ENCODE results near the gene KMT2D. TPM values are rescaled to one million over a fixed set of nuclear protein-coding genes. Genes with fewer than 3 reads are reported as not detected.

Gene KMT2D
- total and polyA plus RNA-seq, 5 donors from 2014 or later = 5.2 to 149 (median 6.7) TPM

GRCh38 chr12:49055978-49056754 is 4.4 kb downstream of the KMT2D start:
- H3K27ac Mint-ChIP-seq = peak overlapping the region; percentile 87 to 94 (median 90)
- H3K36me3 Mint-ChIP-seq = peaks cover 28% of the 10 kb centered on the region
- peaks cover 13% of the 10 kb centered on the region for H3K27me3 Mint-ChIP-seq
- peaks cover 15 to 74% (median 48%) of the 10 kb centered on the region in 4 donors for H3K4me1 Mint-ChIP-seq
- H3K4me3 ChIP-seq (ENCODE audit: low read depth, low read length) = peak overlapping the region; percentile 82
- H3K27ac ChIP-seq (ENCODE audit: insufficient read depth, low read length, poor library complexity, severe bottlenecking) = peak overlapping the region; percentile 54
- H3K27me3 ChIP-seq (ENCODE audit: control insufficient read depth, insufficient read depth, low read length) = no peaks in the 10 kb centered on the region
- H3K9me3 Mint-ChIP-seq = peaks cover 0 to 2% (median 0%) of the 10 kb centered on the region in 7 donors
- peak; percentile 75 to 79 for ATAC-seq (ENCODE audit: low read depth in 2 of 2)
- peak overlapping the region; percentile 55 to 96 (median 86) for H3K4me3 Mint-ChIP-seq
- peaks cover 38% of the 10 kb centered on the region for H3K36me3 ChIP-seq (ENCODE audit: control insufficient read depth, insufficient read depth, low read length)
- peak; percentile 42 to 83 (median 56) for DNase-seq
- no peaks in the 10 kb centered on the region for H3K9me3 ChIP-seq (ENCODE audit: control insufficient read depth in 2 of 2, low read length in 2 of 2)
- peaks cover 52% of the 10 kb centered on the region for H3K4me1 ChIP-seq (ENCODE audit: control insufficient read depth, insufficient read depth, low read length, poor library complexity, severe bottlenecking)

DNA sequence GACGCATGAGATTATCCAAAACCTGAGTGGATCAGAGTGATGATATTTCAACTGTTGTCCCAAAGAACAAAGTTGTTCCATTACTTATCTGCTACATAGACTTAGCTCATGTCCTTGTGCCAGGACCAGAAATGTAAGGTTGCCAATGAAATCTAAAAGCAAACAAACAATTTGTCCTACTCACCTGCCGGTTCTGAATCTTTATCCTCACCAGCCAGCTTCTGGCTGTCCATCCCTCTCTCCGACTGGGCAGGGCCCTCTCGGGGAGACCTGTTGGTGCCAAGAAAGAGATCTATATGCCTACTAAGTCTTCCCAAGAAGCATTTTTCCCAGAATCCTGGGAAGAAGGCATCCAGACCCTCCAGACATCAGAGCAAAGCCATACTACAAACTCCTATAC is 5.5 kb downstream of the KMT2D start:
- Histone ChIP-seq H3K27me3 (ENCODE audit: control insufficient read depth, insufficient read depth, low read length) (no peaks in the 10 kb centered on the region), H3K4me3 (ENCODE audit: low read depth, low read length) (peak overlapping the region; percentile 82), H3K36me3 (ENCODE audit: control insufficient read depth, insufficient read depth, low read length) (peaks cover 49% of the 10 kb centered on the region), H3K9me3 (ENCODE audit: control insufficient read depth in 2 of 2, low read length in 2 of 2) (no peaks in the 10 kb centered on the region), H3K27ac (ENCODE audit: insufficient read depth, low read length, poor library complexity, severe bottlenecking) (no peak overlapping the region), H3K4me1 (ENCODE audit: control insufficient read depth, insufficient read depth, low read length, poor library complexity, severe bottlenecking) (peaks cover 47% of the 10 kb centered on the region)
- DNase-seq (no peak), ATAC-seq (ENCODE audit: low read depth in 2 of 2) (no peak)
- H3K9me3 Mint-ChIP-seq = no peaks in the 10 kb centered on the region
- peak overlapping the region in 2 of 4 donors; percentile 17 to 38 for H3K4me3 Mint-ChIP-seq
- peaks cover 15 to 76% (median 48%) of the 10 kb centered on the region in 4 donors for H3K4me1 Mint-ChIP-seq
- H3K27me3 Mint-ChIP-seq = peaks cover 5% of the 10 kb centered on the region
- H3K36me3 Mint-ChIP-seq = peaks cover 35% of the 10 kb centered on the region
- peak overlapping the region in 1 of 3 donors; percentile 75 for H3K27ac Mint-ChIP-seq

- Mint-ChIP-seq H3K4me1 (peaks cover 15 to 76% (median 48%) of the 10 kb centered on the region in 4 donors), H3K36me3 (peaks cover 35% of the 10 kb centered on the region), H3K27me3 (peaks cover 4% of the 10 kb centered on the region), H3K4me3 (no peak overlapping the region), H3K27ac (peak overlapping the region in 1 of 3 donors; percentile 75), H3K9me3 (no peaks in the 10 kb centered on the region)
- peaks cover 47% of the 10 kb centered on the region for H3K4me1 ChIP-seq (ENCODE audit: control insufficient read depth, insufficient read depth, low read length, poor library complexity, severe bottlenecking)
- peaks cover 55% of the 10 kb centered on the region for H3K36me3 ChIP-seq (ENCODE audit: control insufficient read depth, insufficient read depth, low read length)
- no peaks in the 10 kb centered on the region for H3K9me3 ChIP-seq (ENCODE audit: control insufficient read depth in 2 of 2, low read length in 2 of 2)
- H3K27ac ChIP-seq (ENCODE audit: insufficient read depth, low read length, poor library complexity, severe bottlenecking) = no peak overlapping the region
- no peak overlapping the region for H3K4me3 ChIP-seq (ENCODE audit: low read depth, low read length)
- DNase-seq (no peak), ATAC-seq (ENCODE audit: low read depth in 2 of 2) (no peak)
- H3K27me3 ChIP-seq (ENCODE audit: control insufficient read depth, insufficient read depth, low read length) = no peaks in the 10 kb centered on the region
Measured at GRCh38 chr12:49054524-49054923, 6.1 kb downstream of the KMT2D start.

DNA sequence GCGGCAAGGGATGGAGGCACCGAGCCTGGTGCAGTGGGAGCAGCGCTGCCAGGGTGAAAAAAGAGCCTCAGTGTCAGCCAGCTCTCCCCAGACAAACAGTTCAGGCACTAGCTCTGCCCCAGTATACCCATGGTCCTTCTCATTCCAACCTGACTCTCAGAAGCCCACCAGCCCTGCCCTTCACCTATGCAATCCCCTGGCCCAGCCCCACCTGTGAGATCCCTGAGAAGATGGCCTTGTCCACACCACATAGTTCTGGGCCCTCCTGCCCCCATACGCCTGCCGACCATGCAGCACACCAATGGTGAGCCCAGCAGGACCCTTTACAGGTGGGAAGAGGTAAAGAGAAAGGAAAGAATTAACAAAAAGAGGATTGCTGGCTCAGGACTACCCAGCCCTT is 6.5 kb downstream of the KMT2D start:
- peaks cover 44% of the 10 kb centered on the region for H3K4me1 ChIP-seq (ENCODE audit: control insufficient read depth, insufficient read depth, low read length, poor library complexity, severe bottlenecking)
- no peak overlapping the region for H3K27ac ChIP-seq (ENCODE audit: insufficient read depth, low read length, poor library complexity, severe bottlenecking)
- ATAC-seq (ENCODE audit: low read depth in 2 of 2) (no peak), DNase-seq (no peak)
- Mint-ChIP-seq H3K27me3 (peaks cover under 1% of the 10 kb centered on the region), H3K4me3 (no peak overlapping the region), H3K27ac (no peak overlapping the region), H3K36me3 (peaks cover 35% of the 10 kb centered on the region), H3K4me1 (peaks cover 15 to 72% (median 47%) of the 10 kb centered on the region in 4 donors), H3K9me3 (no peaks in the 10 kb centered on the region)
- H3K27me3 ChIP-seq (ENCODE audit: control insufficient read depth, insufficient read depth, low read length) = no peaks in the 10 kb centered on the region
- no peaks in the 10 kb centered on the region for H3K9me3 ChIP-seq (ENCODE audit: control insufficient read depth in 2 of 2, low read length in 2 of 2)
- no peak overlapping the region for H3K4me3 ChIP-seq (ENCODE audit: low read depth, low read length)
- peaks cover 59% of the 10 kb centered on the region for H3K36me3 ChIP-seq (ENCODE audit: control insufficient read depth, insufficient read depth, low read length)

GRCh38 chr12:49052451-49053208 is 8.0 kb downstream of the KMT2D start:
- Mint-ChIP-seq H3K27ac (no peak overlapping the region), H3K4me1 (peaks cover 10 to 59% (median 37%) of the 10 kb centered on the region in 4 donors), H3K36me3 (peaks cover 48% of the 10 kb centered on the region), H3K4me3 (peak overlapping the region in 1 of 4 donors; percentile 19), H3K27me3 (no peaks in the 10 kb centered on the region), H3K9me3 (no peaks in the 10 kb centered on the region)
- Histone ChIP-seq H3K4me3 (ENCODE audit: low read depth, low read length) (no peak overlapping the region), H3K36me3 (ENCODE audit: control insufficient read depth, insufficient read depth, low read length) (peaks cover 74% of the 10 kb centered on the region), H3K9me3 (ENCODE audit: control insufficient read depth in 2 of 2, low read length in 2 of 2) (no peaks in the 10 kb centered on the region), H3K27me3 (ENCODE audit: control insufficient read depth, insufficient read depth, low read length) (no peaks in the 10 kb centered on the region), H3K4me1 (ENCODE audit: control insufficient read depth, insufficient read depth, low read length, poor library complexity, severe bottlenecking) (peaks cover 30% of the 10 kb centered on the region), H3K27ac (ENCODE audit: insufficient read depth, low read length, poor library complexity, severe bottlenecking) (no peak overlapping the region)
- no peak for DNase-seq
- ATAC-seq (ENCODE audit: low read depth in 2 of 2) = no peak

GRCh38 chr12:49051777-49052438 is 8.7 kb downstream of the KMT2D start:
- no peak for DNase-seq
- Mint-ChIP-seq H3K27ac (no peak overlapping the region), H3K9me3 (no peaks in the 10 kb centered on the region), H3K4me3 (peak overlapping the region in 1 of 4 donors; percentile 19), H3K4me1 (peaks cover 10 to 52% (median 30%) of the 10 kb centered on the region in 4 donors), H3K27me3 (no peaks in the 10 kb centered on the region), H3K36me3 (peaks cover 50% of the 10 kb centered on the region)
- no peaks in the 10 kb centered on the region for H3K27me3 ChIP-seq (ENCODE audit: control insufficient read depth, insufficient read depth, low read length)
- H3K9me3 ChIP-seq (ENCODE audit: control insufficient read depth in 2 of 2, low read length in 2 of 2) = no peaks in the 10 kb centered on the region
- peaks cover 22% of the 10 kb centered on the region for H3K4me1 ChIP-seq (ENCODE audit: control insufficient read depth, insufficient read depth, low read length, poor library complexity, severe bottlenecking)
- no peak overlapping the region for H3K4me3 ChIP-seq (ENCODE audit: low read depth, low read length)
- H3K27ac ChIP-seq (ENCODE audit: insufficient read depth, low read length, poor library complexity, severe bottlenecking) = no peak overlapping the region
- peaks cover 78% of the 10 kb centered on the region for H3K36me3 ChIP-seq (ENCODE audit: control insufficient read depth, insufficient read depth, low read length)
- ATAC-seq (ENCODE audit: low read depth in 2 of 2) = no peak

- no peak overlapping the region for H3K27ac Mint-ChIP-seq
- no peaks in the 10 kb centered on the region for H3K9me3 Mint-ChIP-seq
- no peak overlapping the region for H3K27ac ChIP-seq (ENCODE audit: insufficient read depth, low read length, poor library complexity, severe bottlenecking)
- H3K4me1 Mint-ChIP-seq = peaks cover 6 to 46% (median 24%) of the 10 kb centered on the region in 4 donors
- H3K4me1 ChIP-seq (ENCODE audit: control insufficient read depth, insufficient read depth, low read length, poor library complexity, severe bottlenecking) = peaks cover 17% of the 10 kb centered on the region
- H3K27me3 ChIP-seq (ENCODE audit: control insufficient read depth, insufficient read depth, low read length) = no peaks in the 10 kb centered on the region
- H3K36me3 Mint-ChIP-seq = peaks cover 53% of the 10 kb centered on the region
- no peaks in the 10 kb centered on the region for H3K9me3 ChIP-seq (ENCODE audit: control insufficient read depth in 2 of 2, low read length in 2 of 2)
- H3K4me3 ChIP-seq (ENCODE audit: low read depth, low read length) = no peak overlapping the region
- no peak for ATAC-seq (ENCODE audit: low read depth in 2 of 2)
- DNase-seq = no peak
- peaks cover 83% of the 10 kb centered on the region for H3K36me3 ChIP-seq (ENCODE audit: control insufficient read depth, insufficient read depth, low read length)
- no peaks in the 10 kb centered on the region for H3K27me3 Mint-ChIP-seq
- no peak overlapping the region for H3K4me3 Mint-ChIP-seq
Measured at GRCh38 chr12:49051373-49051764, 9.2 kb downstream of the KMT2D start.

Data from CD4-positive, CD25-positive, alpha-beta regulatory T cell (primary cell).